ENCODE measurements around the gene CFC1B. TPM values are rescaled to one million over a fixed set of nuclear protein-coding genes. Genes with fewer than 3 reads are reported as not detected.
"Not testable (repeated sequence)": the region's sequence is repeated elsewhere in the genome, so short reads cannot be mapped to it uniquely, and the experiment has no call there.

Gene CFC1B
- total and polyA plus RNA-seq, 2 donors (not counting 1 experiment from before 2014, with no cell fraction given) = not detected

DNA sequence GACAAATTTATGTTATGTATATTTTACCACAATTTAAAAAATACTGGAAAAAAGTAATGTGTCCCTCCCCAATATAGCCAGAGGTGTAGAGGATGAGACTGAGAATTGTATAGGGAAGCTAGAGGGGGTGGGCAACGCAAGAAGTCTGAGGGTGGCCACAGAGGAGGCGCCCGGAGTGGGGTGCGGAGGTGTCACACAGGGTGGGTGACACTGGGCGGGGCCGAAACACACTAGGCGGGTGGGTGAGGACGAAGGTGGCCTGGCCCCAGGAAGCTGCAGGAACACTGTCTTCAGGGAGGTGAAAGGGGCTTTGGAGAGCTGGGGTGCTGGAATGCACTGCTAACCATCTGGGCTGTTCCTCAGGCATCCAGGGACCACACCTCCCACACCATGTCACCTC lies 35.4 kb downstream of the CFC1B start:
- not testable (repeated sequence) for H3K9ac ChIP-seq (ENCODE audit: insufficient read depth, low read length); H3K9me3 ChIP-seq (ENCODE audit: control insufficient read depth, insufficient read depth, low read depth, low read length); H3K4me2 ChIP-seq (ENCODE audit: extremely low read depth, insufficient read depth, low read length); H3K4me1 ChIP-seq (ENCODE audit: control insufficient read depth, extremely low read depth, insufficient read depth, low read length); DNase-seq (ENCODE audit: low read depth in 2 of 2); H2AFZ ChIP-seq (ENCODE audit: low read length); H3K4me3 ChIP-seq (replicated peaks in 1 of 4; ENCODE audit: control extremely low read depth in 1 of 4, insufficient read depth in 1 of 4, low read depth in 3 of 4, low read length in 4 of 4); H3K27ac ChIP-seq (ENCODE audit: insufficient read depth, low read length); H4K20me1 ChIP-seq (ENCODE audit: control insufficient read depth, extremely low read depth, insufficient read depth, low read length); H3K79me2 ChIP-seq (ENCODE audit: control insufficient read depth, insufficient read depth, low read length); H3K36me3 ChIP-seq (ENCODE audit: control insufficient read depth, insufficient read depth, low read length); H3K27me3 ChIP-seq (ENCODE audit: control insufficient read depth, insufficient read depth, low read length)

DNA sequence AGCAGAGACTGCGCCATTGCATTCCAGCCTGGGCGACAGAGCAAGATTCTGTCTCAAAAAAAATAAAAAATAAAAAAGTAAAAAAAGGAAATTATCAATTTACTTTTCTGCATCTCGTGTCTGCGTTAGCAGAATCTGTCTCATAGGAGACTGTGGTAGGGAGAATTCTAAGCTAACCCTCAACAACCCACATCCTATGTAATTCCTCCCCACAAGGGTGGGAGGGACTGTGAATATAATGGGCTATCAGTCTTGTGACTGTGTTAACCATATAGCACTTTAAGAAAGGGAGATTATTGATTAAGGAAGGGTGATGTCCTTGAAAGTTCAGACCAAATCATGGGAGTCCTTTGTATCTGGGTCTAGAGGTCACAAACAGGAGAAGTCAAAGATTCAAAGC lies 45.1 kb downstream of the CFC1B start:
- not testable (repeated sequence) for H3K9ac ChIP-seq (ENCODE audit: insufficient read depth, low read length); H2AFZ ChIP-seq (ENCODE audit: low read length); H3K27ac ChIP-seq (ENCODE audit: insufficient read depth, low read length); H3K4me2 ChIP-seq (ENCODE audit: extremely low read depth, insufficient read depth, low read length); H4K20me1 ChIP-seq (ENCODE audit: control insufficient read depth, extremely low read depth, insufficient read depth, low read length); H3K4me1 ChIP-seq (ENCODE audit: control insufficient read depth, extremely low read depth, insufficient read depth, low read length); H3K27me3 ChIP-seq (ENCODE audit: control insufficient read depth, insufficient read depth, low read length); DNase-seq (ENCODE audit: low read depth in 2 of 2); H3K79me2 ChIP-seq (ENCODE audit: control insufficient read depth, insufficient read depth, low read length); H3K9me3 ChIP-seq (ENCODE audit: control insufficient read depth, insufficient read depth, low read depth, low read length); H3K4me3 ChIP-seq (replicated peaks in 1 of 4; ENCODE audit: control extremely low read depth in 1 of 4, insufficient read depth in 1 of 4, low read depth in 3 of 4, low read length in 4 of 4); H3K36me3 ChIP-seq (ENCODE audit: control insufficient read depth, insufficient read depth, low read length)

DNA sequence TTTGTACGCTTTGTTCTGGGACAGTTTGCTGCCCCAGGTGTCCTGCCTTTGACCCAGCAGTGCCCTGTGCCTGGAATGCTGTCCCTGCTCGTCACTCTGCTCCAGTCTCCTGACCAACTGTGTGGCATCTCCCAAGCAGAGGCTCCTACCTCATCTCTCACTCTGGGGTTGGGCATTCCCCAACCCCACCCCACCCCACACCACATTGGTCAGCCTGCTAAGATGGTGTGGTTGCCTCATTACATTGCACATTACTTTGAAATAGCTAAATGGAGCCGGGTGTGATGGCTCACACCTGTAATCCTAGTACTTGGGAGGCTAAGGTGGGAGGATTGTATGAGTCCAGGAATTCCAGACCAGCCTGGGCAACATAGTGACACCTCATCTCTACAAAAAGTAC lies 50.9 kb downstream of the CFC1B start:
- H3K4me1 ChIP-seq (ENCODE audit: control insufficient read depth, extremely low read depth, insufficient read depth, low read length); H3K4me3 ChIP-seq (replicated peaks in 1 of 4; ENCODE audit: control extremely low read depth in 1 of 4, insufficient read depth in 1 of 4, low read depth in 3 of 4, low read length in 4 of 4); H3K27ac ChIP-seq (ENCODE audit: insufficient read depth, low read length); H2AFZ ChIP-seq (ENCODE audit: low read length); H3K27me3 ChIP-seq (ENCODE audit: control insufficient read depth, insufficient read depth, low read length); DNase-seq (ENCODE audit: low read depth in 2 of 2); H3K9me3 ChIP-seq (ENCODE audit: control insufficient read depth, insufficient read depth, low read depth, low read length); H4K20me1 ChIP-seq (ENCODE audit: control insufficient read depth, extremely low read depth, insufficient read depth, low read length); H3K36me3 ChIP-seq (ENCODE audit: control insufficient read depth, insufficient read depth, low read length); H3K4me2 ChIP-seq (ENCODE audit: extremely low read depth, insufficient read depth, low read length); H3K79me2 ChIP-seq (ENCODE audit: control insufficient read depth, insufficient read depth, low read length); H3K9ac ChIP-seq (ENCODE audit: insufficient read depth, low read length): not testable (repeated sequence)

DNA sequence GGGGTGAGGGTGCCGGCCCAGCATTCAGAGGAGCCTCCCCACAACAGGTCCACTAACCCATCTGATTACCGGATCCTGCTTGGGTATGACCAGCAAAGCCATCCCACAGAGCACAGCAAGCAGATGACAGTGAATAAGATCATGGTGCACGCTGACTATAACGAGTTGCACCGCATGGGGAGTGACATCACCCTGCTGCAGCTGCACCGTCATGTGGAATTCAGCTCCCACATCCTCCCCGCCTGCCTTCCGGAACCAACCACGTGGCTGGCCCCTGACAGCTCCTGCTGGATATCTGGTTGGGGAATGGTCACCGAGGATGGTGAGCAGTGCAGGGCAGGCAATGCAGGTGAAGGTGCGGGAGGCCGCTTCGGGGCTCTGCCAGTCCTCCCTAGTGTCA lies 53.2 kb downstream of the CFC1B start:
- H3K4me1 ChIP-seq (ENCODE audit: control insufficient read depth, extremely low read depth, insufficient read depth, low read length); H3K9me3 ChIP-seq (ENCODE audit: control insufficient read depth, insufficient read depth, low read depth, low read length); H2AFZ ChIP-seq (ENCODE audit: low read length); H3K27me3 ChIP-seq (ENCODE audit: control insufficient read depth, insufficient read depth, low read length); H3K79me2 ChIP-seq (ENCODE audit: control insufficient read depth, insufficient read depth, low read length); H3K9ac ChIP-seq (ENCODE audit: insufficient read depth, low read length); H3K27ac ChIP-seq (ENCODE audit: insufficient read depth, low read length); H4K20me1 ChIP-seq (ENCODE audit: control insufficient read depth, extremely low read depth, insufficient read depth, low read length); H3K4me2 ChIP-seq (ENCODE audit: extremely low read depth, insufficient read depth, low read length); H3K4me3 ChIP-seq (replicated peaks in 1 of 4; ENCODE audit: control extremely low read depth in 1 of 4, insufficient read depth in 1 of 4, low read depth in 3 of 4, low read length in 4 of 4); H3K36me3 ChIP-seq (ENCODE audit: control insufficient read depth, insufficient read depth, low read length); DNase-seq (ENCODE audit: low read depth in 2 of 2): not testable (repeated sequence)

DNA sequence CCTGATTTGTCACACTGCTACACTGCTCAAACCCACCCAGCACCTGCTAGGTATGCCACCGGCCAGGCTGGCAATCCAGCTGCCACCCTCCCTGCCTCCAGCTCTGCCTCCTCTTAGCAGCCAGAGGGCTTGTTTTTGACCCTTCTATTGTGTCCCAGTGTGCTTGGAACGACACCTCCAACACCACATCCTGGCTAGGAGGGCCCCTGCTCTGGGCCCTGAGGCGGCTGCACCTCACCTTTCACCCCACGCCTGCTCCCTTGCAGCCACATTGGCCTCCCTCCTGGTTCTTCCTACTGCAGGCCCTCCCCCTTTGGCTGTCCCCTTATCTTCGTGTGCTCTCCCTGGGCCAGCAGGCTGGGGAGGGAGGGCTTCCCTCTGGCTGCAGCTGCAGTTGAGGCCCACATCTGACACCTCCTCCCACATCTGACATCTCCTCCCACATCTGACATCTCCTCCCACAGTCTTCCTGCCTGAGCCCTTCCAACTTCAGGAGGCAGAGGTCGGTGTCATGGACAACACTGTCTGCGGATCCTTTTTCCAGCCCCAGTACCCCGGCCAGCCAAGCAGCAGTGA lies 55.3 kb downstream of the CFC1B start:
- H2AFZ ChIP-seq (ENCODE audit: low read length); H3K27ac ChIP-seq (ENCODE audit: insufficient read depth, low read length); H3K36me3 ChIP-seq (ENCODE audit: control insufficient read depth, insufficient read depth, low read length); H3K79me2 ChIP-seq (ENCODE audit: control insufficient read depth, insufficient read depth, low read length); H3K4me1 ChIP-seq (ENCODE audit: control insufficient read depth, extremely low read depth, insufficient read depth, low read length); H3K4me2 ChIP-seq (ENCODE audit: extremely low read depth, insufficient read depth, low read length); H3K4me3 ChIP-seq (replicated peaks in 1 of 4; ENCODE audit: control extremely low read depth in 1 of 4, insufficient read depth in 1 of 4, low read depth in 3 of 4, low read length in 4 of 4); H3K9ac ChIP-seq (ENCODE audit: insufficient read depth, low read length); DNase-seq (ENCODE audit: low read depth in 2 of 2); H3K27me3 ChIP-seq (ENCODE audit: control insufficient read depth, insufficient read depth, low read length); H4K20me1 ChIP-seq (ENCODE audit: control insufficient read depth, extremely low read depth, insufficient read depth, low read length); H3K9me3 ChIP-seq (ENCODE audit: control insufficient read depth, insufficient read depth, low read depth, low read length): not testable (repeated sequence)

DNA sequence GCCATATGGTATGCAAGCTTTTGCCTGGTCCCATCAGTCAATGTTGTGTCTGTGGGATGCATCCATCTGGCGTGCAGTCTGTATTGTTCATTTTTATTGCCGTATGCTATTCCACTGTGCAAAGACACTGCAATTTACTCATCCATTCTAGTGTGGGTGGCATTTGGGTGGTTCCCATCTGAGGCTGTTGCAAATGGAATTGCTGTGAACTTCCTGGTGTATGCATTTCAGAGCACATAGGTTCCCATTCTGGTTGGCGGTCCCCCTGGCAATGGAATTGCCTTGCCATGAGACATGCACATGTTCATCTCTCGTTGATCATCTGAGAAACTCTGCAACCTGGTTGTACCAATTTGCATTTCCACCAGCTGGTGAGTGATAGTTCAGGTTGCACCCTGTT lies 56.5 kb downstream of the CFC1B start:
- H2AFZ ChIP-seq (ENCODE audit: low read length); H3K4me2 ChIP-seq (ENCODE audit: extremely low read depth, insufficient read depth, low read length); H3K4me1 ChIP-seq (ENCODE audit: control insufficient read depth, extremely low read depth, insufficient read depth, low read length); DNase-seq (ENCODE audit: low read depth in 2 of 2); H3K4me3 ChIP-seq (replicated peaks in 1 of 4; ENCODE audit: control extremely low read depth in 1 of 4, insufficient read depth in 1 of 4, low read depth in 3 of 4, low read length in 4 of 4); H4K20me1 ChIP-seq (ENCODE audit: control insufficient read depth, extremely low read depth, insufficient read depth, low read length); H3K79me2 ChIP-seq (ENCODE audit: control insufficient read depth, insufficient read depth, low read length); H3K36me3 ChIP-seq (ENCODE audit: control insufficient read depth, insufficient read depth, low read length); H3K27me3 ChIP-seq (ENCODE audit: control insufficient read depth, insufficient read depth, low read length); H3K9ac ChIP-seq (ENCODE audit: insufficient read depth, low read length); H3K27ac ChIP-seq (ENCODE audit: insufficient read depth, low read length); H3K9me3 ChIP-seq (ENCODE audit: control insufficient read depth, insufficient read depth, low read depth, low read length): not testable (repeated sequence)

Measured in fibroblast of lung (primary cell).